GM21529 (cell line): Measurements from ENCODE around the gene PLOD1.
"Not testable (repeated sequence)": the region's sequence is repeated elsewhere in the genome, so short reads cannot be mapped to it uniquely, and the experiment has no call there.

Experiments used
- ATAC-seq: cut with Tn5 transposase; IDR thresholded peaks from one replicate; pipeline ENCODE4 v1.9.1; 2021; ENCODE audit not compliant: unreplicated experiment

Gene PLOD1

GRCh38 chr1:11934302-11935056 is at the start of gene PLOD1:
TSS of gene PLOD1 (plus strand) at chr1:11934717. CDS start at chr1:11934780, 63 bp downstream.
- peak; percentile 89 for ATAC-seq

DNA sequence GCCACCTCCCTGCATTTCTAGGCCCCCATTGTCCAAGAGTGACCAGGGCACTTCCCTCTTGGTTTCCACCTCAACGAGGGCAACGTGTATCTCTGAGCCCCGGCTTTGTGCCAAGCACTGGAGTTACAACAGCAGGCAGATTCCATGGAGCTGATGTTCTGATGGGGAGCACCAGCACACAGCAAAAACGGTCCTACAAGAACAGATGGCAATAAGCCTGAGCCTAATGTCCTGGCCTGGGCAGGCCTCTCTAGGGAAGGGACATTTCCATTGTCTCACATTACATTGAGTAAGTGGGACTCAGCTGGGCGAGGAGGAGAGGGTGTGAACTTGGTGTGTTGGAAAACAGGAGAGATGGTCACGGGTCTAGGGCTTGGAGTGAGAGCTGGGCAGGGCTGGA is 48.6 kb upstream of the PLOD1 start:
- ATAC-seq = no peak

DNA sequence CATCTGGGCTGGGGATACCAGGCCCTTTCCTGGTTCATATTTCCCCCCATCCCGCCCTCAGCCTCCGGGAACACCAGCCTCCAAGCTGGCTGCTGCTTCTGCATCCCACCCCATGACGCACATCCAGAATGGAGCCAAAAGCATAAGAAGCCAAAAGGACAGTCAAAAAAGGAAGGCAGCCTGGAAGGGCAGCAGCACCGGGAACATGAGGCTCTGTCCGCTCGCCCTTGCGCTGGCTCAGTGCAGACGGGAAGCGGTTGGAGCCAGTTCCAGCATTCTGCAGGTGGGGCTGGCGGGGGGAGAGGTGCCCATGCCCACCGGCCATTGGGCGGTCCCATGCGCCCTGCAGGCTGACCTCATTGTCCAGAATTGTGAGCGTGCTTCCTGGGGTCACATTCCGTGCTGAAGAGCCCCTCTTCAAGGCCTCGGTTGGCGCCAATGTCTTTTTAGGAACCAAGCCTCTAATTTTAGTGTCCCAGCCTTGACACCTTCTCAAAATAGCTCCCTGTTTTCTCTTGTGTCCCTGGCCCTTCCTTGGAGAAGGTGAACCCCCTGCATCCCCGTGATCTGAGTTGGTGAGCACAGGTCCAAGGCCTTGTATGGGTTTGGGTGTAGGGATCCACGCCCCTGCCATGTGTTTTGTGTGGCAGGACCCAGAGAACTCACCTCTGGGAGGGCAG is 47.4 kb upstream of the PLOD1 start:
- no peak for ATAC-seq

DNA sequence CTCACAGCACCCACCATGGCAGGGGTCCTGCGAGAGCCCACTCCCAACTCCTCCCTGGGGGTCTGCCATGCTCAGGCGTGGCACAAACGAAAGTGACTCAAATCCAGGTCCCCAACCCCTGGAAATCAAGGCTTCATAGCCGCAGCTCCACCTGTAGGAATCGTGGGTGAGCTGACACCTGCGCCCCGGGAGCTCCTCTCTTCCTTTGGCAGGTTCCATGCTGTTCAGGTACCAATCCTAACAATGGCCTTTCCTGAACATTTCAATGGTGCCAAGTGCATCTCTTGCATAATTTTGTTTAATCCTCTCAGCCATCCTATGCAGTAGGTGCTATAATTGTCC is 46.9 kb upstream of the PLOD1 start:
- ATAC-seq = no peak

GRCh38 chr1:11888206-11888876 is 46.2 kb upstream of the PLOD1 start:
- ATAC-seq = no peak

GRCh38 chr1:11888877-11889208 is 45.7 kb upstream of the PLOD1 start:
- ATAC-seq = no peak

GRCh38 chr1:11891433-11892186 is 42.9 kb upstream of the PLOD1 start:
- no peak for ATAC-seq

- ATAC-seq = no peak
Measured at GRCh38 chr1:11893907-11894251, 40.6 kb upstream of the PLOD1 start.

DNA sequence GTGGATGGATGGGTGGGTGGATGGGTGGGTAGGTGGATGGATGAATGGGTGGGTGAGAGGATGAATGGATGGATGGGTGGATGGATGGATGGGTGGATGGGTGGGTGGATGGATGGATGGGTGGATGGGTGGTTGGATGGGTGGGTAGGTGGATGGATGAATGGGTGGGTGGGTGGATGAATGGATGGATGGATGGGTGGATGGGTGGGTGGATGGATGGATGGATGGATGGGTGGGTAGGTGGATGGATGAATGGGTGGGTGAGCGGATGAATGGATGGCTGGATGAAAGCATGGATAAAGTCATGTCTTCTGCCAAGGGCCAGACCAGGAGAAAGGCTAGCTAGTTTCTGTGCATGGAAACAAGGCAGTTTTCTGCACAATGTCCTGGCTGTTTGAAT is 40.0 kb upstream of the PLOD1 start:
- ATAC-seq = not testable (repeated sequence)

- ATAC-seq = no peak
Measured at GRCh38 chr1:11898086-11898785, 36.3 kb upstream of the PLOD1 start.

DNA sequence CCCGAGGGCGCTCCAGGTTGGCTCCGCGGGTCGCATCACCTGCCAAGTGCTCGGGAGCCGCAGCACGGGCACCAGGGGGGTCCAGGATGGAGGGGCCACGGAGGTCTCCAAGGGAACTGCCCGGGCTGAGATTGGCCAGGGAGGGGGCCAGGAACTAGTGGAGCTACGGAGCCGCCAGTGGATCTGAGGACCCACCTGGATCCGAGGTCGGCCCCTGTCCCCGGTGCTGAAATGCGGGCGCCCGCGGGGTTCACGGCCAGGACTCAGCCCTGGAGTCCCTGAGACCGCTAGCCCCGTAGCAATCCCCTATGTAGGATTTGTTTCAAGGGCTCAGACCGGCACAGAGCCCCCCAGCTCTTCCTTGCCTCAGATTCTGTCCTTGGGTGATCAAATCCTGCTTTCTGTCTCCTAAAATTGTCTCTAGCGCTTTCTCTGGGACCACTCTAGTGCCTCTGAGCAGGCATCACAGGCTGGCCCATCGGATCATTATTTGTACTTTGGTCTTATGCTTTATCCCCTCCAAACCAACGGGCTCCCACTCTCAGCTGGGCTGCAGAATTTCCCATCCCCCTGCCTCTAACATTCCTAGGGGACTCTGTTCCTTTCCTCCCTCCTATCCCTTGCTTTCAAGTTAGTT is 35.6 kb upstream of the PLOD1 start:
- no peak for ATAC-seq

GRCh38 chr1:11901446-11901845 is 33.1 kb upstream of the PLOD1 start:
- ATAC-seq = not testable (repeated sequence)

- ATAC-seq = no peak
Measured at GRCh38 chr1:11903210-11903609, 31.3 kb upstream of the PLOD1 start.

- ATAC-seq = not testable (repeated sequence)
Measured at GRCh38 chr1:11904156-11904555, 30.4 kb upstream of the PLOD1 start.

DNA sequence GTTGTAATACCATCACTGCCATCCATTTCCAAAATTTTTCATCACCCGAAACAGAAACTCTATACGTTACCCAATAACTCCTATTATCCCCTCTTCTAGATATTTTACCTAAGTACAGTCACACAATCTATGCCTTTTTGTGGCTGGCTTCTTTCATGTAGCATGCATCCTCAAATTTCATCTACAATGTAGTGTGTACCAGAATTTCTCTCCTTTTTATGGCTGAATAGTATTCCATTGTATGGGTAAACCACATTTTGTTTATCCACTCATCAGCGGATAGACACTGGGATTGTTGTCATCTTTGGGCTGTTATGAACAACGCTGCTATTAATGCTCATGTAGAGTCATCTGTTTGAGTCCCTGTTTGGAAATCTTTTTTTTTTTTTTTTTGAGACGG is 29.5 kb upstream of the PLOD1 start:
- ATAC-seq = no peak

- ATAC-seq = no peak
Measured at GRCh38 chr1:11906870-11907269, 27.6 kb upstream of the PLOD1 start.

GRCh38 chr1:11907275-11908094 is 27.0 kb upstream of the PLOD1 start:
- peak; percentile 54 for ATAC-seq

DNA sequence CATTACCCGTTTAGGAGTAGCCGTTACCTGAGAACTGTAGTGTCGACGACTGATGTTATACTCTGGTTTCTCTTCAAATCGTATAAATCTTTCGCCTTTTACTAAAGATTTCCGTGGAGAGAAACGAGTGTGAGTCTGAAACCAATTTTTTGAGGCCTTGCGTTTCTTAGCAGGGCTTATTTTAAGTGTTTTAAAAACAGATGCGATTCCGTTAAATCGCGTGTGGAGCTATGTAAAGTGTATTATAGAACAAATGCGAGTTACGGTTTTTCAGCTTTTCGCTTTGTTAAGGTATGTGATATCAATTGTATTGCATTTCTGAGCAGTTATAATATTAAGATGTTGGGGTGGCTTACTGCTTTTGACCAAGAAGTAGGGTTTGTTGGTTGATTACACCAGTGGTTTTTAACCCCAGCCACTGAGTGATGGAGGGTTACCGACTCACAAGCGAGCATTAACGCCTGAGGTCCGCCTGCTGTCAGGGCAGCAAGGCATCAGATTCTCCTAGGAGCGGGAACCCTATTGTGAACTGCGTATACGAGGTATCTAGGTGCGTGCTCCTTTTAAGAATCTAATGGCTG is 26.3 kb upstream of the PLOD1 start:
- peak; percentile 48 for ATAC-seq

DNA sequence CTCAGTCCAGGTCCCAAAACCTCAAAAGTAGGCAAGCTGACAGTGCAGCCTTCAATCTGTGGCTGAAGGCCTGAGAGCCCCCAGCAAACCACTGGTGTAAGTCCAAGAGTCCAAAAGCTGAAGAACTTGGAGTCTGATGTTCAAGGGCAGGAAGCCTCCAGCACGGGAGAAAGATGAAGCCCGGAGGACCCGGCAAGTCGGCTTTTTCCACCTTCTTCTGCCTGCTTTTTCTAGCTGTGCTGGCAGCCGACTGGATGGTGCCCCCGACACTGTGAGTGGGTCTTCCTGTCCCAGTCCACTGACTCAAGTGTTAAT is 23.6 kb upstream of the PLOD1 start:
- not testable (repeated sequence) for ATAC-seq

DNA sequence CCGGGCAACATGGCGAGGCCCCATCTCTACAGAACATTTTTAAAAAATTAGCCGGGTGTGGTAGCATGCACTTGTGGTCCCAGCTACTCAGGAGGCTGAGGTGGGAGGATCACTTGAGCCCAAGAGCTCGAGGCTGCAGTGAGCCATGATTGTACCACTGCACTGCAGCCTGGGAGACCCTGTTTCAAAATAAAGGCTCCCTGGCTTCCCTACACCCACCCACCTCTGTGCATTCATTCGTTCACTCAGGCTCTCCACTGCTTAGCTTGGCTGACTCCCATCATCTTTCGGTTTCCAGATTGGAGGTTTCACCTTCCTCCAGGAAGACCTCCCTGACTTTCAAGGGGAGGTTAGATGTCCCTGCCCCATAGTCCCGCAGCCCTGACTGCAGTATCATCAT is 22.5 kb upstream of the PLOD1 start:
- ATAC-seq = no peak
